GM19035 (cell line): ENCODE measurements around the gene ZNF467.

Source experiments
- ATAC-seq: cut with Tn5 transposase; IDR thresholded peaks from one replicate; pipeline ENCODE4 v1.9.1; 2021; ENCODE audit not compliant: unreplicated experiment

The ZNF467 gene

GRCh38 chr7:149809215-149809614, 35.8 kb upstream of the ZNF467 start:
- ATAC-seq = no peak

GRCh38 chr7:149808311-149808710, 34.9 kb upstream of the ZNF467 start:
- ATAC-seq = no peak

- no peak for ATAC-seq
Measured at GRCh38 chr7:149806726-149807125, 33.3 kb upstream of the ZNF467 start.

GRCh38 chr7:149804106-149804505, 30.7 kb upstream of the ZNF467 start:
- ATAC-seq = no peak

- no peak for ATAC-seq
Measured at GRCh38 chr7:149803551-149804074, 30.2 kb upstream of the ZNF467 start.

- no peak for ATAC-seq
Measured at GRCh38 chr7:149802966-149803365, 29.6 kb upstream of the ZNF467 start.

GRCh38 chr7:149801816-149802215, 28.4 kb upstream of the ZNF467 start:
- no peak for ATAC-seq

- ATAC-seq = no peak
Measured at GRCh38 chr7:149801002-149801566, 27.7 kb upstream of the ZNF467 start.

GRCh38 chr7:149800169-149800555, 26.8 kb upstream of the ZNF467 start:
- no peak for ATAC-seq

GRCh38 chr7:149799397-149800168, 26.2 kb upstream of the ZNF467 start:
- ATAC-seq = no peak

GRCh38 chr7:149797771-149798170, 24.4 kb upstream of the ZNF467 start:
- no peak for ATAC-seq

- ATAC-seq = no peak
Measured at GRCh38 chr7:149796287-149796860, 23.0 kb upstream of the ZNF467 start.

GRCh38 chr7:149795126-149795525, 21.7 kb upstream of the ZNF467 start:
- ATAC-seq = no peak

GRCh38 chr7:149794661-149795060, 21.3 kb upstream of the ZNF467 start:
- ATAC-seq = no peak

- no peak for ATAC-seq
Measured at GRCh38 chr7:149793261-149793660, 19.9 kb upstream of the ZNF467 start.

- no peak for ATAC-seq
Measured at GRCh38 chr7:149792220-149792595, 18.8 kb upstream of the ZNF467 start.

- ATAC-seq = no peak
Measured at GRCh38 chr7:149791411-149792219, 18.2 kb upstream of the ZNF467 start.

- ATAC-seq = no peak
Measured at GRCh38 chr7:149790754-149791360, 17.5 kb upstream of the ZNF467 start.

- no peak for ATAC-seq
Measured at GRCh38 chr7:149790146-149790548, 16.8 kb upstream of the ZNF467 start.

- no peak for ATAC-seq
Measured at GRCh38 chr7:149789101-149789500, 15.7 kb upstream of the ZNF467 start.

GRCh38 chr7:149788300-149788851, 15.0 kb upstream of the ZNF467 start:
- ATAC-seq = no peak
